ENCODE results near the gene PCBD1.

The PCBD1 gene

DNA sequence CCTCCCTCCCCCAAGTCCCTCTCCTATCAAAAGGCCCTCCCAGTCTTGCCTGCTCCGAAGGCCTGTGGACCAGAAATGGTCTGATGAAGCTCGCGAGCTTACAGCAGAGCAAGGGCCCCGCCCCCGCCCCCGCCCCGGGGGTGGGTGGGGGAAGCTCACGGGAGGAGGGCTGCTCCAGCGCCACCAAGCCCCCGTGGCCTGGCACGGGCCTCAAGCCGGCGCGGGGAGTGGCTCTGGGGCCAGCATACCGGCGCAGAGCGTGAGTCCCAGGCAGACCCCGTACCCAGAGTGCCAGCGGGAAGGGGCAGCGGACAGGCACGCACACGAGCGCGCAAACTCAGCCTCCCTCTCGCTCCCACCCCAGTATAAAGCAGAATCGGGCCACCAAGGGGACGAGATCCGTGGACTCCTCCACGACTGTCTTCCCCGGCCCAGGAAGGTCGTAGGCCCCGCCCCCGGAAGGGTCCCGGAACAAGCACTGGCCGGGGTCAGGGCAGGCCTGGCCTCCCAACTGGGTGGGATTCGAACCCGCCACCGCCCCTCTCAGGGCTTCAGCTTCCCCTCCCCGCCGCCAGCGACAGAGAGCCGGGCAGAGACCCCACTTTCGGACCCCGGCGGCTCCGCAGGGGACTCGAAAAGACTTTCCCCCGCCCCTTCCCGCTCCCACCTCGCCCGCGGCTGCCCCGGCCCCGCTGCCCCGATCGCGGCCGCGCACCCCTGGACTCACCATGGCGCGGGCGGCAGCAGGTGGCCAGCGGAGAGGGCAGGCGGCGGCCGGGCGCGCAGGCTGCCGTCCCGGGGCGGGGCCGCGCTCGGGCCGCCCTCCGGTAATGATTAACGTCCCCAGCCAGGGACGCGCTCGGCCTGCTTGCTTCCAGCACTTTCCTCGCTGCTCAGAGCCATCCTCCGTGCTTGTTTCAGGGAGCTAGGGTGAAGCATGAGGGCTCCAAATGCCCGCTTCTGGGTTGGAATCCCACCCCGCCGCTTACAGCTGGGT is at the start of gene PCBD1:
Gene PCBD1 (minus strand): TSS at position 762 of the 997 bp plus-strand sequence. CDS start 32 bp downstream, at position 730.
- no peak for TF ChIP-seq ZFX (IDR thresholded peaks at IDR 0.05; ENCODE audit: borderline replicate concordance)
- TF ChIP-seq, protein P1, sequence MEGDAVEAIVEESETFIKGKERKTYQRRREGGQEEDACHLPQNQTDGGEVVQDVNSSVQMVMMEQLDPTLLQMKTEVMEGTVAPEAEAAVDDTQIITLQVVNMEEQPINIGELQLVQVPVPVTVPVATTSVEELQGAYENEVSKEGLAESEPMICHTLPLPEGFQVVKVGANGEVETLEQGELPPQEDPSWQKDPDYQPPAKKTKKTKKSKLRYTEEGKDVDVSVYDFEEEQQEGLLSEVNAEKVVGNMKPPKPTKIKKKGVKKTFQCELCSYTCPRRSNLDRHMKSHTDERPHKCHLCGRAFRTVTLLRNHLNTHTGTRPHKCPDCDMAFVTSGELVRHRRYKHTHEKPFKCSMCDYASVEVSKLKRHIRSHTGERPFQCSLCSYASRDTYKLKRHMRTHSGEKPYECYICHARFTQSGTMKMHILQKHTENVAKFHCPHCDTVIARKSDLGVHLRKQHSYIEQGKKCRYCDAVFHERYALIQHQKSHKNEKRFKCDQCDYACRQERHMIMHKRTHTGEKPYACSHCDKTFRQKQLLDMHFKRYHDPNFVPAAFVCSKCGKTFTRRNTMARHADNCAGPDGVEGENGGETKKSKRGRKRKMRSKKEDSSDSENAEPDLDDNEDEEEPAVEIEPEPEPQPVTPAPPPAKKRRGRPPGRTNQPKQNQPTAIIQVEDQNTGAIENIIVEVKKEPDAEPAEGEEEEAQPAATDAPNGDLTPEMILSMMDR (IDR thresholded peaks at IDR 0.05): no peak
- peak within 1 kb of the TSS; percentile 92 for H3K27ac ChIP-seq

DNA sequence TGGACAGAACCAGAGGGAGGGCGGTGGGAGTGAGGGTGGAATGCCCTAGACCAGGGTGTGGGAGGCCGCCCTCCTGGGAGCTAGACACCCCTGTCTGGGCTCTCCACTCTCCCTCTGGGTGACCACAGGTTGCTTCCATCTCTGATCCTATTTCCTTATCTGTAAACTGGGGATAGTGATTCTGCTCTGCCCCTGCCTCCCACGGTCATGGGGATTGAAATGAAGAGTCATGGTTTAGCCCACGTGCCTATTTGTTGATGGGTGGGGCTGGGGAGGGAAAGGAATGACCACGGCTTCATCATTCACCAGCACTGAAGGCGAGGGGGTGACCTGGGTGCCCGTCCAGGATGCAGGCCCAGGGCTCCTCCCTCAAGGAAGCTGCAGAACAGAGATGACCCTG is 49.3 kb upstream of the PCBD1 start:
- no peak for TF ChIP-seq ZFX (IDR thresholded peaks at IDR 0.05; ENCODE audit: borderline replicate concordance)
- TF ChIP-seq, protein P1 (IDR thresholded peaks at IDR 0.05): no peak
- H3K27ac ChIP-seq: no peak overlapping the region

DNA sequence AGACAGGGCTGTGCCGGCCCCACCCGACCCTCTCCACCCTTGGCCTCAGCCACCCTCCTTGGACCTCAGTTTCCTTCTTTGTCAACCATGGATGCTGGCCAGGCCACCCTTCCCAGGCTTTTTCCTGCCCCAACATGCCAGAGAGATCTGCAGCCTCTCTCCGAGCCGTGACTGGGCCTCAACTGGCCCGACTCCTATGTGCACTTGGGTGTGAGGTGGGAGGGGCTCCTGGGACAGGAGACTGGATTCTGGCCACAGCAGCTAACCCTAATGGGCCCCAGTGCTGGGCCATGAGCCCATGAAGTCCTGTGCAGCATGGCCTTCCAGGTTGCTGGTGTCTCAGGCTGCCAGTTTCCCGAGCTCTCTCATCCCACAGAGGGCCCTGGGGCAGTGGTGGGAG is 47.7 kb upstream of the PCBD1 start:
- no peak overlapping the region for H3K27ac ChIP-seq
- TF ChIP-seq ZFX (IDR thresholded peaks at IDR 0.05; ENCODE audit: borderline replicate concordance): no peak
- TF ChIP-seq, protein P1 (IDR thresholded peaks at IDR 0.05): no peak

DNA sequence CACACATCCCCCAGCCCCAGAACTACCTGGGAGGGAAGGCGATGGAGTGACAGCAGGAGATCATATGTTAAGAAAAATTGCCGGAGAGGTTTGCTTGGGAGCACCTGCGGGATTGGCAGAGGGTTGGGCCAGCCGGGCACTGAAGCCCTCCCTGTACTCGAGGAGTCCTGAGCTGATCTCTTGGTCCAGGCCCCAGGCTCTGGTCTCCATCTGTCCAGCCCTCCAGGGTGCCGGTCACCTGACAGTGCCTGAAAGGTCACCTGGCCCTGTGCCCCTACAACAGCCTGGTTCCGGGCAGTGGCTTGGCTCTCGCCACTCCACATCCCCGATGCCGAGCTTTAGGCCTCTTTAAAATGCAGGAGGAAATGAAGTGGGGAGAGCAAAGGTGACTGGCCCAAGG is 47.3 kb upstream of the PCBD1 start:
- H3K27ac ChIP-seq: no peak overlapping the region
- TF ChIP-seq, protein P1 (IDR thresholded peaks at IDR 0.05): no peak
- TF ChIP-seq ZFX (IDR thresholded peaks at IDR 0.05; ENCODE audit: borderline replicate concordance): no peak

DNA sequence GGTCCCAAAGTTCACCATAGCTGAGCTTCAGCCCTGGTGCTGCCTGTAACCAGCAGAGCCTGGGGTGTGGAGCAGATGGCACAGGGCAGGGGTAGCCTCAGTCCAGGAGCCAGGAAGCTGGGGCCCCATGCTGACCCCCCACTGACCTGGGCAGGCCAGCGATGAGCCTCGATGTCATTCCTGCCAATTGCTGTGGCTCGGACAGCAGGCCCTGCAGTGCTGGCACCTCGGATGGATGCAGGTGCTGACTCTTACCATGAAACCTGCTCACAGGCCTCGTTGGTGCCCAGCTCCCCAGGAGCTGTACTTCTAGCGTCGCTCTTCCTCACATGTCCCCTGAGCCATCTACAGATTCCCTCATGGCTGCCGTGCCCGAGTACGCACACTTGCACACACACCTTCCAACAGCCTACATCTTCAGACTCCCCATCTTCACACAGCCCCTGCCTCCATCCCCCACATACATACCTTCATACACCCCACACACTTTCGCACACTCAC is 46.8 kb upstream of the PCBD1 start:
- no peak overlapping the region for H3K27ac ChIP-seq
- TF ChIP-seq ZFX (IDR thresholded peaks at IDR 0.05; ENCODE audit: borderline replicate concordance): no peak
- TF ChIP-seq, protein P1 (IDR thresholded peaks at IDR 0.05): no peak

GRCh38 chr10:70934701-70935100 is 46.3 kb upstream of the PCBD1 start:
- TF ChIP-seq, protein P1 (IDR thresholded peaks at IDR 0.05): no peak
- TF ChIP-seq ZFX (IDR thresholded peaks at IDR 0.05; ENCODE audit: borderline replicate concordance): no peak

More at GRCh38 chr10:70934701-70935100, 46.3 kb upstream of the PCBD1 start:
- H3K27ac ChIP-seq: no peak overlapping the region

Measured in 22Rv1 (cell line).